Body of pancreas (tissue), 4 donors: Measurements from ENCODE around the gene RASSF8.

Source experiments
- CTCF ChIP-seq, 7 experiments: fragments of 450-650 bp in 4 of 7; fragments of 200-600 bp in 3 of 7; sonication (generic) in 3 of 7; IDR thresholded peaks; one replicate each; pipeline ENCODE4 v1.5.1; 2016 to 2019; ENCODE audit warnings: antibody characterized with exemption in 7 of 7
- POLR2A ChIP-seq, 3 donors: fragments of 450-650 bp; IDR thresholded peaks; one replicate each; pipeline ENCODE4 v1.6.1; 2016; ENCODE audit warnings: antibody characterized with exemption in 3 of 3, mild to moderate bottlenecking in 2 of 3

- TF ChIP-seq CTCF (IDR thresholded peaks at IDR 0.05) (no peak), POLR2A (IDR thresholded peaks at IDR 0.05) (no peak)
Observed at GRCh38 chr12:26058818-26059217, 100.3 kb downstream of the RASSF8 start.
